HFFc6 (cell line): ENCODE data around the gene GSTM2. TPM values are rescaled to one million over a fixed set of nuclear protein-coding genes. Genes with fewer than 3 reads are reported as not detected.

Experiments
- DNase-seq: peaks from one replicate; pipeline ENCODE4 v3.0.0-alpha.2; 2018
- H3K27ac Mint-ChIP-seq: 2 replicates; pipeline ENCODE4 v1.8.0; 2020; ENCODE audit warnings: mild to moderate bottlenecking, mixed read lengths
- H3K27me3 Mint-ChIP-seq: 2 replicates; pipeline ENCODE4 v1.8.0; 2021; ENCODE audit warnings: mild to moderate bottlenecking, moderate library complexity, mixed read lengths; ENCODE audit not compliant: insufficient read depth
- H3K36me3 Mint-ChIP-seq: 2 replicates; pipeline ENCODE4 v1.8.0; 2021; ENCODE audit warnings: low read depth, mixed read lengths
- H3K4me1 Mint-ChIP-seq: 2 replicates; pipeline ENCODE4 v1.8.0; 2020; ENCODE audit warnings: low read depth, mixed read lengths
- H3K4me3 Mint-ChIP-seq: 2 replicates; pipeline ENCODE4 v1.8.0; 2020; ENCODE audit warnings: mild to moderate bottlenecking, moderate library complexity, mixed read lengths
- H3K9me3 Mint-ChIP-seq: 2 replicates; pipeline ENCODE4 v1.8.0; 2020; ENCODE audit warnings: mild to moderate bottlenecking, mixed read lengths
- total RNA-seq, 6 experiments: library from RNA; stranded (reverse); fragmentation: NEBNext Ultra II Directional; extraction: Animal tissue kit (Norgen Biotek cat#: 25700); gene quantifications; 2 replicates in 1 of 6; 3 replicates in 5 of 6; pipeline ENCODE4 v1.2.3, GENCODE V29; 2021
- TF ChIP-seq, protein P1 (sequence below): fragments of 200-600 bp; sonication (generic); IDR thresholded peaks from 2 replicates; pipeline ENCODE4 v1.5.0; 2021; ENCODE audit warnings: antibody characterized with exemption, mild to moderate bottlenecking

The GSTM2 gene
- total RNA-seq, 6 experiments from 2014 or later: 32.4 to 53.4 (median 46.1) TPM

DNA sequence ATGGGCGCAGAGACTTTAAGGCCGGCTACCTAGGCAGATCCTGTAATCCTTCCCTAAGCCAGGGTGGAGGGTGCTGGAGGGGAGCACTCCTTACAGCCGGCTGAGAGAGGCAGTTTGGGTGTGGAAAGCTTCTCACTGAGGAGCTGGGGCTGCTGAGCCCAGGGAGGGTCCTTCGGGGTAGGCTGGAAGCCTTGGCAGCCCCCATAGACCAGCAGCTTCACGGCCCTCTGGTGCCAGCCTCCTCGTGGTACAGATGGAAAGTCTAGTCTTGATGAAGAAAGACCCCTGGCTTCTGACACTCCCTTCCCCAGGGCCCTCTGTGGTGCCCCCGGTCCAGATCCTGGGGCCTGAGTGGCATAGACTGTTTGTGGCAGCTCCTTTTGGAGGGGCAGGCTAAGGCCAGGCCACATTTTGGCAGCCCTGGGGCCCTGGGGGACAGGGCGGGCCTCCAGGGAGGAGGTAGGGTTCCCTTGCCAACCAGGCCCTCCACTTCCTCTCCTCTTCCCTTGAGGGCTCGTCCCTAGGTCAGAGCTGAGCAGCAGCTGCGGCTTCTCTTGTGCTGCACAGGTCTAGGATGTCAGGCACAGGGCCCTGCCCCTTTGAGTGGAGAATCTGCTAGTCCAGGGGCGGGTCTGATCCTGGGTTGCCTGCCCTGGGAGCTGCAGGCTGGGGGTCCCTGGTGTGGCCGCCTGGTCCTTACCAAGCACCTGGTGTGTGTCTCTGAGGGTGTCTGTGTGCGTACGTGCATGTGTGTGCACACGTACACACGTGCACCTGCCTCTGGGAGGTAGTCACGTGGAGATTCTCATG lies 43.5 kb upstream of the GSTM2 start:
- Mint-ChIP-seq H3K27me3 (peaks cover 4% of the 10 kb centered on the region), H3K4me1 (peaks cover 49% of the 10 kb centered on the region), H3K4me3 (no peak overlapping the region), H3K27ac (0 out of 2 replicates have a peak overlapping the region, but pooled peaks have one; percentile 4), H3K9me3 (no peaks in the 10 kb centered on the region), H3K36me3 (peaks cover 27% of the 10 kb centered on the region)
- TF ChIP-seq, protein P1, sequence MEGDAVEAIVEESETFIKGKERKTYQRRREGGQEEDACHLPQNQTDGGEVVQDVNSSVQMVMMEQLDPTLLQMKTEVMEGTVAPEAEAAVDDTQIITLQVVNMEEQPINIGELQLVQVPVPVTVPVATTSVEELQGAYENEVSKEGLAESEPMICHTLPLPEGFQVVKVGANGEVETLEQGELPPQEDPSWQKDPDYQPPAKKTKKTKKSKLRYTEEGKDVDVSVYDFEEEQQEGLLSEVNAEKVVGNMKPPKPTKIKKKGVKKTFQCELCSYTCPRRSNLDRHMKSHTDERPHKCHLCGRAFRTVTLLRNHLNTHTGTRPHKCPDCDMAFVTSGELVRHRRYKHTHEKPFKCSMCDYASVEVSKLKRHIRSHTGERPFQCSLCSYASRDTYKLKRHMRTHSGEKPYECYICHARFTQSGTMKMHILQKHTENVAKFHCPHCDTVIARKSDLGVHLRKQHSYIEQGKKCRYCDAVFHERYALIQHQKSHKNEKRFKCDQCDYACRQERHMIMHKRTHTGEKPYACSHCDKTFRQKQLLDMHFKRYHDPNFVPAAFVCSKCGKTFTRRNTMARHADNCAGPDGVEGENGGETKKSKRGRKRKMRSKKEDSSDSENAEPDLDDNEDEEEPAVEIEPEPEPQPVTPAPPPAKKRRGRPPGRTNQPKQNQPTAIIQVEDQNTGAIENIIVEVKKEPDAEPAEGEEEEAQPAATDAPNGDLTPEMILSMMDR: no peak
- DNase-seq: no peak

DNA sequence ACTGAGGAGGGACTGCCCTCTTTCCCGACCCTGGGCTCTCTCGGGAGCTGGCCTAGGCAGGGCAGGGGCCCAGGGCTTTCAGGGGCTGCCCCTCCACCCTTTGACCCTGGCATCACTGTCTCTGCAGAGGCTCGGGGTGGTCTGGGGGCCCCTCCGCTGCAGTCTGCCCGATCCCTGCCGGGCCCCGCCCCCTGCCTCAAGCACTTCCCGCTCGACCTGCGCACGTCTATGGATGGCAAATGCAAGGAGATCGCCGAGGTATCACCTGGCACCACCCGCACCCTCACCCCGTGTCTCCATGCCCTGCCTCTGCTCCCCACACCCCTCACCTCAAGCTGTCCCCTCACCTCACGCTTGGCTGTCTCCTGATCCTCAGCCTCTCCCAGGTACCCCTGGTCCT lies 42.7 kb upstream of the GSTM2 start:
- Mint-ChIP-seq H3K36me3 (peaks cover 34% of the 10 kb centered on the region), H3K9me3 (no peaks in the 10 kb centered on the region), H3K27me3 (peaks cover 3% of the 10 kb centered on the region), H3K4me1 (peaks cover 47% of the 10 kb centered on the region), H3K27ac (peak overlapping the region; percentile 69), H3K4me3 (no peak overlapping the region)
- TF ChIP-seq, protein P1: no peak
- no peak for DNase-seq

DNA sequence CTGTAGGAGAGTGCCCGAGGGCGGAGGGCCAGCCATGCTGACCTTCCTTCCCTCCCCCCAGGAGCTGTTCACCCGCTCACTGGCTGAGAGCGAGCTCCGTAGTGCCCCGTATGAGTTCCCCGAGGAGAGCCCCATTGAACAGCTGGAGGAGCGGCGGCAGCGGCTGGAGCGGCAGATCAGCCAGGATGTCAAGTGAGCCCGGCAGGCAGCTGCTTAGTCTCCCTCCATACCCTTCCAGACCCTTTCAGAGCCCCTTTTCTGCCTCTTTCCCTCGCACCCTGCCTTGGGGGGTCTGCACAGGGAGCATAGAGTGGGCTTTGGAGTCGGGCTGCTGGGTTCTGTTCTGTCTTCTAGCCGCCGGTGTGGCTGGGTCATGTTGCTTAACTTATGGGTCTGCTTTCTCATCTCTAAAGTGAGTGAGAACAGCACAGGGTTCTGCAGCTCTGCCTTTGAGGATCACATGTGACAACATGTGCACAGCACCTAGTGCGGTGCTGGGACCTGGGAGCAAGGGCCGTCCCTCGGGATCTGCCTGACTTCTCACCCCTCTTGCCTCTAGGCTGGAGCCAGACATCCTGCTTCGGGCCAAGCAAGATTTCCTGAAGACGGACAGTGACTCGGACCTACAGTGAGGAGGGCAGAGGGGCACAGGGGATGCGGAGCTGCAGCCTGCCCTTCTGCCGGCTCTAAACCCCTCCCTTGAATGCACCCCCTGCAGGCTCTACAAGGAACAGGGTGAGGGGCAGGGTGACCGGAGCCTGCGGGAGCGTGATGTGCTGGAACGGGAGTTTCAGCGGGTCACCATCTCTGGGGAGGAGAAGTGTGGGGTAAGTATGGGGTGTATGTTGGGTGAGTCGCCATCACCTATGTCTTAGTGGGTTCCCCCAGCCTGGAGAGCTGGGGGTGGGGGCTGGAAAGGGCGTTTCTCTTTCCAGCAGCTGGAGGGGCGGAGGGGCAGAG lies 42.0 kb upstream of the GSTM2 start:
- Mint-ChIP-seq H3K27ac (peak overlapping the region; percentile 69), H3K36me3 (peaks cover 35% of the 10 kb centered on the region), H3K9me3 (no peaks in the 10 kb centered on the region), H3K4me1 (peaks cover 47% of the 10 kb centered on the region), H3K4me3 (peak overlapping the region; percentile 28; the same call in 1 of the 2 replicates), H3K27me3 (no peaks in the 10 kb centered on the region; the same call in 1 of the 2 replicates)
- no peak for DNase-seq
- TF ChIP-seq, protein P1: peak; percentile 25; the same call in 1 of the 2 replicates

DNA sequence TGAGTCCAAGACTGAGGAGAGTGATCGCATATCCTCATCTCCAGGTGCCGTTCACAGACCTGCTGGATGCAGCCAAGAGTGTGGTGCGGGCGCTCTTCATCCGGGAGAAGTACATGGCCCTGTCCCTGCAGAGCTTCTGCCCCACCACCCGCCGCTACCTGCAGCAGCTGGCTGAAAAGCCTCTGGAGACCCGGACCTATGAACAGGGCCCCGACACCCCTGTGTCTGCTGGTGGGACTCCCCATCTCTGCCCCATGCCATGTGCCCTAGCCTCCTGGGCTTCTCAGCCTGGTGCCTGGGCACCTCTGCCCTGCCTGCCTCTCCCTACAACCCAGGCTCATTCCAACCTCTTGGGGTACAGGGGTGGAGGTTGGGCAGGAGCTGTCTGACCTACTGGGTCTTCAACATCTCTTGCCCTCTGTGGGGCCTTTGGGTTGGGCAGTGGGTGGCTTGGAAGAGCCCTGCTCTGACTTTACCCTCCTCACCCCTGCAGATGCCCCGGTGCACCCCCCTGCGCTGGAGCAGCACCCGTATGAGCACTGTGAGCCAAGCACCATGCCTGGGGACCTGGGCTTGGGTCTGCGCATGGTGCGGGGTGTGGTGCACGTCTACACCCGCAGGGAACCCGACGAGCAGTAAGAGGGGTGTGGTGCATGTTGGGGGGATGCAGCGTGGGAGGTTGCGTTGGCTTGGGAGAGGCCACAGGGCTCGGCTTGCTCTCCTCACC lies 41.0 kb upstream of the GSTM2 start:
- peaks cover 31% of the 10 kb centered on the region for H3K36me3 Mint-ChIP-seq
- TF ChIP-seq, protein P1: no peak
- H3K4me3 Mint-ChIP-seq: no peak overlapping the region
- H3K9me3 Mint-ChIP-seq: no peaks in the 10 kb centered on the region
- no peaks in the 10 kb centered on the region; the same call in 1 of the 2 replicates for H3K27me3 Mint-ChIP-seq
- no peak for DNase-seq
- H3K27ac Mint-ChIP-seq: peak overlapping the region; percentile 69; the same call in 1 of the 2 replicates
- peaks cover 42% of the 10 kb centered on the region for H3K4me1 Mint-ChIP-seq
